Lower lobe of right lung (tissue), 2 donors: Measurements from ENCODE around the gene GSTA4. TPM values are rescaled to one million over a fixed set of nuclear protein-coding genes. Genes with fewer than 3 reads are reported as not detected.
"Not testable (repeated sequence)": the region's sequence is repeated elsewhere in the genome, so short reads cannot be mapped to it uniquely, and the experiment has no call there.

Source experiments
- ATAC-seq, 2 donors: fragments of 200-7000 bp; cut with Tn5 transposase; one replicate each; pipeline ENCODE4 v1.9.1; 2020 to 2022; ENCODE audit warnings: mild to moderate bottlenecking in 2 of 2, moderate library complexity in 2 of 2
- DNase-seq: peaks from one replicate; pipeline ENCODE4 v3.0.0-alpha.2; 2020
- H3K27ac ChIP-seq: fragments of 200-600 bp; one replicate; pipeline ENCODE4 v1.8.0; 2022
- H3K27me3 ChIP-seq: fragments of 200-600 bp; one replicate; pipeline ENCODE4 v1.8.0; 2022; ENCODE audit warnings: low read depth
- H3K36me3 ChIP-seq: fragments of 200-600 bp; one replicate; pipeline ENCODE4 v1.8.0; 2022; ENCODE audit warnings: mild to moderate bottlenecking
- H3K4me1 ChIP-seq: fragments of 200-600 bp; one replicate; pipeline ENCODE4 v1.8.0; 2022
- H3K4me3 ChIP-seq: fragments of 200-600 bp; one replicate; pipeline ENCODE4 v1.8.0; 2022; ENCODE audit warnings: mild to moderate bottlenecking
- H3K9me3 ChIP-seq: fragments of 200-600 bp; one replicate; pipeline ENCODE4 v1.8.0; 2022
- intact Hi-C: fragments of 100-400 bp; cut with DNase I; formaldehyde crosslinking; loops from one replicate; pipeline ENCODE4 v1.11.0; 2022
- total RNA-seq: library from RNA; stranded (reverse); fragmentation: NEBNext Ultra II Directional; extraction: Animal tissue kit (Norgen Biotek cat#: 25700); gene quantifications from one replicate; pipeline ENCODE4 v1.2.1, GENCODE V29; 2021
- TF ChIP-seq, protein P1 (sequence below): fragments of 200-600 bp; IDR thresholded peaks from one replicate; pipeline ENCODE4 v1.8.0; 2022; ENCODE audit warnings: antibody characterized with exemption, mild to moderate bottlenecking
- donor health status: DM: no; HTN: yes; CAD: no; lungs with severe emphysema.

Gene GSTA4
- total RNA-seq, 1 donor from 2014 or later, result 63.4 TPM

DNA sequence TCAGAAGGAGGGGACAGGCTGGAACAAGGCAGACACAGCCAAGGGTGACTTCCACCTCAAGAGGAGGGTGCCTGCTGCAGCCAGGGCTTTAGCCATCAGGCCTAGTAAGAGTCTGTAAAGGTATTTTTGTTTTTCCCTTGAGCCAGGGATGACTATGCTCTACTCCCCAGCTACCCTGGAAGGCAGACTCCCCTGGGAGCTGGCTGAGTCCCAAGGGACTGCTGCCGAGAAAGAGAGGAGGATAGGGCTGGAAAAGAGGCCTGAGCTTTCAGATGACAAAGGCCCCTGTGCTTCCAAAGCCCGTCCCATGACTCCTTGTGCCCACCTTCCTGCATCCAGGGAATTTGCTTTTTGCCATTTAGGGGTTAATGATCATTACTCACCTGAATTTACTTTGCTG, 14.0 kb upstream of the GSTA4 start:
- H3K36me3 ChIP-seq, result peaks cover 97% of the 10 kb centered on the region
- H3K4me1 ChIP-seq, result peaks cover 7% of the 10 kb centered on the region
- ATAC-seq (no peak), DNase-seq (no peak)
- no peak overlapping the region for H3K4me3 ChIP-seq
- no peak overlapping the region for H3K27ac ChIP-seq
- TF ChIP-seq, protein P1, sequence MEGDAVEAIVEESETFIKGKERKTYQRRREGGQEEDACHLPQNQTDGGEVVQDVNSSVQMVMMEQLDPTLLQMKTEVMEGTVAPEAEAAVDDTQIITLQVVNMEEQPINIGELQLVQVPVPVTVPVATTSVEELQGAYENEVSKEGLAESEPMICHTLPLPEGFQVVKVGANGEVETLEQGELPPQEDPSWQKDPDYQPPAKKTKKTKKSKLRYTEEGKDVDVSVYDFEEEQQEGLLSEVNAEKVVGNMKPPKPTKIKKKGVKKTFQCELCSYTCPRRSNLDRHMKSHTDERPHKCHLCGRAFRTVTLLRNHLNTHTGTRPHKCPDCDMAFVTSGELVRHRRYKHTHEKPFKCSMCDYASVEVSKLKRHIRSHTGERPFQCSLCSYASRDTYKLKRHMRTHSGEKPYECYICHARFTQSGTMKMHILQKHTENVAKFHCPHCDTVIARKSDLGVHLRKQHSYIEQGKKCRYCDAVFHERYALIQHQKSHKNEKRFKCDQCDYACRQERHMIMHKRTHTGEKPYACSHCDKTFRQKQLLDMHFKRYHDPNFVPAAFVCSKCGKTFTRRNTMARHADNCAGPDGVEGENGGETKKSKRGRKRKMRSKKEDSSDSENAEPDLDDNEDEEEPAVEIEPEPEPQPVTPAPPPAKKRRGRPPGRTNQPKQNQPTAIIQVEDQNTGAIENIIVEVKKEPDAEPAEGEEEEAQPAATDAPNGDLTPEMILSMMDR, result no peak
- intact Hi-C loops, result no loop called here
- no peaks in the 10 kb centered on the region for H3K27me3 ChIP-seq
- H3K9me3 ChIP-seq, result no peaks in the 10 kb centered on the region

DNA sequence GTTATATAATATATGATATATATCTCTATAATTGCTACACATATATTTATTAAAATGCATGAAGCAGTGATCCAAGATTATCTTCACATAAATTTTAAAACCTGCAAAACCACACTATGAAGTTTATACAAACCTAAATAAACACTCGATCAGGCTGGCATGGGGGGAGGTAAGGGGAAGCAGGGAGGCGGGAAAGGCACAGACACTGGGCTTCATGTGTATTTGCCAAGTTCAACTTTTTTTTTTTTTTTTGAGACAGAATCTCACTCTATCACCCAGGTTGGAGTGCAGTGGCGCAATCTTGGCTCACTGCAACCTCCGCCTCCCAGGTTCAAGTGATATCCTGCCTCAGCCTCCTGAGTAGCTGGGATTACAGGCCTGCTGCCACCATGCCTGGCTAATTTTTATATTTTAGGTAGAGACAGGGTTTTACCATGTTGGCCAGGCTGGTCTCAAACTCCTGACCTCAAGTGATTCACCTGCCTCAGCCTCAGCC, 13.2 kb upstream of the GSTA4 start:
- intact Hi-C loops, H3K27ac ChIP-seq, H3K9me3 ChIP-seq, H3K4me1 ChIP-seq, H3K4me3 ChIP-seq, H3K27me3 ChIP-seq: not testable (repeated sequence)
- DNase-seq, result peak; percentile 54
- H3K36me3 ChIP-seq, result peaks cover 97% of the 10 kb centered on the region
- peak; percentile 41 to 72 for ATAC-seq

DNA sequence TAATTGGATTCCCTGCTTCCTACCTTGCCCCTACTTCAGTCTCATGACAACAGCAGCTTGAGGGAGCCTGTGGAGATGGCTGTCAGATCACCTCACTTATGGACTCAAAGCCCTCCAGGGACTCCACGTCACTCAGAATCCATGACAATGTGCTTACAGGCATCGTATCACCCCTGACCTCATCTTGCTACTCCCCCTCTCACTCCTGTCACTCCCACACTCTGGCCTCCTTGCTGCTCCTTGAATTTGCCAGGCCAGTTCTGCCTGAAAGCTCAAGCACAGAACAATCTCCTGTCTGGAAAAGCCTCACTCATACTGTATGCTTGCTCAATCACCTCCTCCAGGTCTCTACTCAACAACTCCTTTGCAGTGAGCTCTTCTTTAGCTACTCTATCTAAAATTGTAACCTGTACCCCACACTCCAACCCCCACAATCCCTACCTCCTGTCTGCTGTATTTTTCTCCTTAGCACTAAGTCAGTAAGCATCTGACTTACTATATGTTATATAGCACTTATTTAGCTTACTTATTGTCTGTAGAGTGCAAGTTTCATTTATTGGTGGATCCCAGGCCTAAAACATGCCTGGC, 10.7 kb upstream of the GSTA4 start:
- H3K36me3 ChIP-seq, result peaks cover 76% of the 10 kb centered on the region
- TF ChIP-seq, protein P1, result no peak
- H3K27ac ChIP-seq, result no peak overlapping the region
- intact Hi-C loops, result no loop called here
- H3K27me3 ChIP-seq, result no peaks in the 10 kb centered on the region
- no peak overlapping the region for H3K4me3 ChIP-seq
- ATAC-seq (peak; percentile 70 to 72), DNase-seq (no peak)
- H3K4me1 ChIP-seq, result peaks cover 5% of the 10 kb centered on the region
- no peaks in the 10 kb centered on the region for H3K9me3 ChIP-seq

DNA sequence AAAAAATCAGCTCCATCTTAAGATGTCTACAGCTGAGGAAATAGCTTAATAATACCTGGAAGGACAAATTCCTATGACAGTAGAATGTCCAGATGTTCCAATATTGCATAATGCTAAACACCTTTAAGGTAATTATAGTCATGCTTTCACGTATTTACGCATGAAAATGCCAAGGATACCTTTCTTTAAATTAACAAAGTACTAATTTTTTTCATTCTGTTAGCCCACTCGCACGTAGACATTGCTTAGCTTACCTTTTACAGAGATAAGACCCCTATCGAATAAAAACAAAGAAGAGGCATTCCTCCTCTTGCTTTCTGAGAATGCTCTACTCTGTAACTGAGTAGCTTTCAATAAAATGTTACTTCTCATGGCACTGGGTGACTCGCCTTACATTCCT, 4.4 kb upstream of the GSTA4 start:
- Histone ChIP-seq H3K4me1 (peaks cover 8% of the 10 kb centered on the region), H3K27ac (no peak overlapping the region), H3K9me3 (no peaks in the 10 kb centered on the region), H3K36me3 (peaks cover 16% of the 10 kb centered on the region), H3K4me3 (no peak overlapping the region), H3K27me3 (no peaks in the 10 kb centered on the region)
- intact Hi-C loops, result no loop called here
- TF ChIP-seq, protein P1, result no peak
- no peak for DNase-seq
- no peak for ATAC-seq

DNA sequence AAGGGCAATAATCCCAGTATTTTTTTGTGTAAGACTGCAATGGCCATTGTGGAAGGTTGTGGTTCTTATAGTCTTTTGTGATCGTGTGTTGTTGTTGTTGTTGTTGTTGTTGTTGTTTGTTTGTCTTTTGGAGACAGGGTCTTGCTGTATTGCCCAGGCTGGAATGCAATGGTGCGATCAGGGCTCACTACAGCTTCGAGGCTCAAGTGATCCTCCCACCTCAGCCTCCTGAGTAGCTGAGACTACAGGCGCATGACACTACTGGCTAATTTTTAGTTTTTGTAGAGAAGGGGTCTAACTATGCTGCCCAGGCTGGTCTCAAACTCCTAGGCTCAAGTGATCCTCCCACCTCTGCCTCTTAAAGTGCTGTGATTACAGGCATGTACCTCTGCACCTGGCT, 3.5 kb upstream of the GSTA4 start:
- H3K4me1 ChIP-seq, result peaks cover 8% of the 10 kb centered on the region
- no peaks in the 10 kb centered on the region for H3K27me3 ChIP-seq
- H3K4me3 ChIP-seq, result no peak overlapping the region
- peaks cover 8% of the 10 kb centered on the region for H3K36me3 ChIP-seq
- TF ChIP-seq, protein P1, result no peak
- H3K27ac ChIP-seq, result no peak overlapping the region
- DNase-seq, result no peak
- no peaks in the 10 kb centered on the region for H3K9me3 ChIP-seq
- ATAC-seq, result no peak
- intact Hi-C loops, result no loop called here

DNA sequence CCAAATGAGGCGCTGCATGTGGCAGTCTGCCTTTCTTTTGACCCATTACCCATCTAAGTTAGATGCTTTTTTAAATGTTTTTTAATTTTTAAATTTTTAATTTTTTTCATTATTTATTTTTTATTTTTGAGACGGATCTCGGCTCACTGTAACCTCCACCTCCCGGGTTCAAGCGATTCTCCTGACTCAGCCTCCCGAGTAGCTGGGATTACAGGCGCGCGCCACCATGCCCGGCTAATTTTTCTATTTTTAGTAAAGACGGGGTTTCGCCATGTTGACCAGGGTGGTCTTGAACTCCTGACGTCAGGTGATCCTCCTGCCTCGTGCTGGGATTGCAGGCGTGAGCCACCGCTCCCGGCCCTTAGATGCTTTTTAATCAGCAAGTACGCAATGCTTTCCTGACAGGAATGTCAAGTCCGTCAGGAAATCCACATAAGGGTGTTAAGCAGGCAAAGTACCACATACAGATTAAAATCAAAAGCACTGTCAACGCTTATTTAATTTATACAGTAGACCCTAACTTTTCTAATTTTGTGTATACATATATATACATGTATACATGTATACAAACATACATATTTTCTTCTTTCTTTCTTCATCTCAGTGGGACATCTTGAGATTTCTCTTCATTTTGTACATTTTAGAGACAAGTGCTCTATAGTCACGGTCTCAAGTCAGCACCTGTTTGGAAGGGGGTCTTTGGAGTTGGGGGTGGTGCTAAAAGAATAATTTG, 995 bp upstream of the GSTA4 start:
- TF ChIP-seq, protein P1, result no peak
- peak; percentile 12 to 14 for ATAC-seq

More for the DNA sequence above, 995 bp upstream of the GSTA4 start:
- no peaks in the 10 kb centered on the region for H3K36me3 ChIP-seq
- H3K27ac ChIP-seq, result peak overlapping the region; percentile 92
- no peaks in the 10 kb centered on the region for H3K27me3 ChIP-seq
- peaks cover 8% of the 10 kb centered on the region for H3K4me1 ChIP-seq
- DNase-seq, result peak; percentile 55
- H3K9me3 ChIP-seq, result no peaks in the 10 kb centered on the region
- peak overlapping the region; percentile 71 for H3K4me3 ChIP-seq
- intact Hi-C loops, result no loop called here
